ENCODE data around the gene KDM3A. TPM values are rescaled to one million over a fixed set of nuclear protein-coding genes. Genes with fewer than 3 reads are reported as not detected.

Gene KDM3A
- total and polyA plus RNA-seq, 10 of the 15 experiments (the other 5 are each of a cell fraction or from before 2014, with no cell fraction given): 3.8 to 102 (median 11.1) TPM

DNA sequence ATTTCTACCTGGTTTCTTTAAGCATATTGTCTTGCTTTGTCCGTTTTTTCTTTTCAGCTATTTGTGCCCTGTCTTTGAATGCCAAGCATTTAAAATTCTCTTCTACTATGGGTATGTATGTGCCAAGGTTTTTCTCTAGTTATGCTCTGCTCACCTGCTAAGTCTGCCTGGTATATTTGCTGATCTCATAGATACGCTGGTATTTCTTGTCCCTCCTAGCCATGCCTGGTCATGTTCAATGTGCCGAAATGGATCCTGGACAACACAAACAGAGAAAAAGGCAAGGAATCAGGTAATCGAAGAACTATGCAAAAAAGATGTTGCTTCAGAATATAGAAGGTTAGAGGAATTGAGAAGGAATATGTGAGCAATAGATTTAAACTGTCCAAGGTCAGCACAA, 14.9 kb upstream of the KDM3A start (continued):
- no peak for TF ChIP-seq RAD51 (IDR thresholded peaks at IDR 0.05)
- TF ChIP-seq SPI1 (IDR thresholded peaks at IDR 0.05; ENCODE audit: borderline replicate concordance, insufficient read depth, low read depth, low read length): no peak
- TF ChIP-seq, protein P1, sequence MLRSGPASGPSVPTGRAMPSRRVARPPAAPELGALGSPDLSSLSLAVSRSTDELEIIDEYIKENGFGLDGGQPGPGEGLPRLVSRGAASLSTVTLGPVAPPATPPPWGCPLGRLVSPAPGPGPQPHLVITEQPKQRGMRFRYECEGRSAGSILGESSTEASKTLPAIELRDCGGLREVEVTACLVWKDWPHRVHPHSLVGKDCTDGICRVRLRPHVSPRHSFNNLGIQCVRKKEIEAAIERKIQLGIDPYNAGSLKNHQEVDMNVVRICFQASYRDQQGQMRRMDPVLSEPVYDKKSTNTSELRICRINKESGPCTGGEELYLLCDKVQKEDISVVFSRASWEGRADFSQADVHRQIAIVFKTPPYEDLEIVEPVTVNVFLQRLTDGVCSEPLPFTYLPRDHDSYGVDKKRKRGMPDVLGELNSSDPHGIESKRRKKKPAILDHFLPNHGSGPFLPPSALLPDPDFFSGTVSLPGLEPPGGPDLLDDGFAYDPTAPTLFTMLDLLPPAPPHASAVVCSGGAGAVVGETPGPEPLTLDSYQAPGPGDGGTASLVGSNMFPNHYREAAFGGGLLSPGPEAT (IDR thresholded peaks at IDR 0.05; ENCODE audit: low read depth): no peak
- TF ChIP-seq HDGF (IDR thresholded peaks at IDR 0.05): no peak
- TF ChIP-seq, protein P2, sequence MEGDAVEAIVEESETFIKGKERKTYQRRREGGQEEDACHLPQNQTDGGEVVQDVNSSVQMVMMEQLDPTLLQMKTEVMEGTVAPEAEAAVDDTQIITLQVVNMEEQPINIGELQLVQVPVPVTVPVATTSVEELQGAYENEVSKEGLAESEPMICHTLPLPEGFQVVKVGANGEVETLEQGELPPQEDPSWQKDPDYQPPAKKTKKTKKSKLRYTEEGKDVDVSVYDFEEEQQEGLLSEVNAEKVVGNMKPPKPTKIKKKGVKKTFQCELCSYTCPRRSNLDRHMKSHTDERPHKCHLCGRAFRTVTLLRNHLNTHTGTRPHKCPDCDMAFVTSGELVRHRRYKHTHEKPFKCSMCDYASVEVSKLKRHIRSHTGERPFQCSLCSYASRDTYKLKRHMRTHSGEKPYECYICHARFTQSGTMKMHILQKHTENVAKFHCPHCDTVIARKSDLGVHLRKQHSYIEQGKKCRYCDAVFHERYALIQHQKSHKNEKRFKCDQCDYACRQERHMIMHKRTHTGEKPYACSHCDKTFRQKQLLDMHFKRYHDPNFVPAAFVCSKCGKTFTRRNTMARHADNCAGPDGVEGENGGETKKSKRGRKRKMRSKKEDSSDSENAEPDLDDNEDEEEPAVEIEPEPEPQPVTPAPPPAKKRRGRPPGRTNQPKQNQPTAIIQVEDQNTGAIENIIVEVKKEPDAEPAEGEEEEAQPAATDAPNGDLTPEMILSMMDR (IDR thresholded peaks at IDR 0.05 in 2 of 3, conservative IDR thresholded peaks at IDR 0.05 in 1 of 3; ENCODE audit: control insufficient read depth in 2 of 3, extremely low read depth in 1 of 3, insufficient read depth in 1 of 3, low read depth in 3 of 3, low read length in 3 of 3): no peak
- TF ChIP-seq, protein P3, sequence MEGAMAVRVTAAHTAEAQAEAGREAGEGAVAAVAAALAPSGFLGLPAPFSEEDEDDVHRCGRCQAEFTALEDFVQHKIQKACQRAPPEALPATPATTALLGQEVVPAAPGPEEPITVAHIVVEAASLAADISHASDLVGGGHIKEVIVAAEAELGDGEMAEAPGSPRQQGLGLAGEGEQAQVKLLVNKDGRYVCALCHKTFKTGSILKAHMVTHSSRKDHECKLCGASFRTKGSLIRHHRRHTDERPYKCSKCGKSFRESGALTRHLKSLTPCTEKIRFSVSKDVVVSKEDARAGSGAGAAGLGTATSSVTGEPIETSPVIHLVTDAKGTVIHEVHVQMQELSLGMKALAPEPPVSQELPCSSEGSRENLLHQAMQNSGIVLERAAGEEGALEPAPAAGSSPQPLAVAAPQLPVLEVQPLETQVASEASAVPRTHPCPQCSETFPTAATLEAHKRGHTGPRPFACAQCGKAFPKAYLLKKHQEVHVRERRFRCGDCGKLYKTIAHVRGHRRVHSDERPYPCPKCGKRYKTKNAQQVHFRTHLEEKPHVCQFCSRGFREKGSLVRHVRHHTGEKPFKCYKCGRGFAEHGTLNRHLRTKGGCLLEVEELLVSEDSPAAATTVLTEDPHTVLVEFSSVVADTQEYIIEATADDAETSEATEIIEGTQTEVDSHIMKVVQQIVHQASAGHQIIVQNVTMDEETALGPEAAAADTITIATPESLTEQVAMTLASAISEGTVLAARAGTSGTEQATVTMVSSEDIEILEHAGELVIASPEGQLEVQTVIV (IDR thresholded peaks at IDR 0.05; ENCODE audit: borderline replicate concordance, partially characterized antibody): no peak
- no peak for TF ChIP-seq RELA (IDR thresholded peaks at IDR 0.05; ENCODE audit: borderline replicate concordance, partially characterized antibody)
